Liver (tissue), 9 donors: ENCODE results near the gene SLC12A6. TPM values are rescaled to one million over a fixed set of nuclear protein-coding genes. Genes with fewer than 3 reads are reported as not detected.

Source experiments
- DNase-seq: peaks from one replicate; pipeline ENCODE4 v3.0.0-alpha.2; 2017; ENCODE audit warnings: low spot score
- H3K27ac ChIP-seq, 2 donors: one replicate each; pipeline ENCODE4 v1.7.0; 2013; ENCODE audit warnings: inconsistent platforms in 2 of 2, low read length in 2 of 2, control low read depth in 1 of 2, low read depth in 1 of 2, mild to moderate bottlenecking in 1 of 2
- H3K27me3 ChIP-seq, 4 donors: one replicate each; pipeline versions ENCODE4 v1.6.1 to v1.7.0; 2013; ENCODE audit warnings: low read length in 3 of 4, inconsistent platforms in 1 of 4, mild to moderate bottlenecking in 1 of 4, moderate library complexity in 1 of 4; ENCODE audit not compliant: control insufficient read depth in 4 of 4, insufficient read depth in 4 of 4
- H3K36me3 ChIP-seq, 4 donors: one replicate each; pipeline versions ENCODE4 v1.6.1 to v1.7.0; 2013; ENCODE audit warnings: low read length in 3 of 4, mild to moderate bottlenecking in 3 of 4, low read depth in 1 of 4, moderate library complexity in 1 of 4; ENCODE audit not compliant: control insufficient read depth in 4 of 4, insufficient read depth in 3 of 4
- H3K4me1 ChIP-seq, 4 donors: one replicate each; pipeline versions ENCODE4 v1.6.1 to v1.7.0; 2013; ENCODE audit warnings: low read length in 3 of 4, mild to moderate bottlenecking in 3 of 4, moderate library complexity in 1 of 4; ENCODE audit not compliant: control insufficient read depth in 4 of 4, insufficient read depth in 4 of 4
- H3K4me3 ChIP-seq, 3 donors: one replicate each; pipeline versions ENCODE4 v1.6.1 to v1.7.0; 2013; ENCODE audit warnings: low read length in 3 of 3, control low read depth in 1 of 3, low read depth in 1 of 3, mild to moderate bottlenecking in 1 of 3
- H3K9ac ChIP-seq, 2 donors: one replicate each; pipeline ENCODE4 v1.7.0; 2013; ENCODE audit warnings: low read length in 2 of 2, mild to moderate bottlenecking in 2 of 2, moderate library complexity in 2 of 2, control low read depth in 1 of 2, low read depth in 1 of 2
- H3K9me3 ChIP-seq, 4 donors: one replicate each; pipeline versions ENCODE4 v1.6.1 to v1.7.0; 2013; ENCODE audit warnings: low read length in 3 of 4; ENCODE audit not compliant: control insufficient read depth in 4 of 4
- ATF3 ChIP-seq: IDR thresholded peaks from 2 replicates; pipeline ENCODE4 v1.6.1; 2016; ENCODE audit warnings: antibody characterized with exemption
- CTCF ChIP-seq: fragments of 150-350 bp; IDR thresholded peaks from 2 replicates; pipeline ENCODE4 v1.5.1; 2017; ENCODE audit warnings: improper control_type of control experiment, low read depth, low read length; ENCODE audit not compliant: missing input control
- EGR1 ChIP-seq, 2 donors: IDR thresholded peaks; 2 replicates each; pipeline ENCODE4 v1.6.1; 2016 to 2018; ENCODE audit warnings: antibody characterized with exemption in 2 of 2, low read depth in 2 of 2
- FOXA1 ChIP-seq: IDR thresholded peaks from 2 replicates; pipeline ENCODE4 v1.6.1; 2016; ENCODE audit warnings: antibody characterized with exemption
- FOXA2 ChIP-seq: IDR thresholded peaks from 2 replicates; pipeline ENCODE4 v1.6.1; 2016; ENCODE audit warnings: antibody characterized with exemption
- GABPA ChIP-seq, 2 donors: IDR thresholded peaks in 1 of 2; conservative IDR thresholded peaks in 1 of 2; 2 replicates each; pipeline ENCODE4 v1.6.1; 2016; ENCODE audit warnings: antibody characterized with exemption in 2 of 2, mild to moderate bottlenecking in 1 of 2, moderate library complexity in 1 of 2
- HNF4A ChIP-seq, 2 donors: conservative IDR thresholded peaks; 2 replicates each; pipeline ENCODE4 v1.6.1; 2016; ENCODE audit warnings: antibody characterized with exemption in 2 of 2, mild to moderate bottlenecking in 2 of 2
- JUND ChIP-seq, 2 donors: IDR thresholded peaks; 2 replicates each; pipeline ENCODE4 v1.6.1; 2016; ENCODE audit warnings: antibody characterized with exemption in 2 of 2
- MAX ChIP-seq: IDR thresholded peaks from 2 replicates; pipeline ENCODE4 v1.6.1; 2016; ENCODE audit warnings: antibody characterized with exemption
- NR2F2 ChIP-seq: IDR thresholded peaks from 2 replicates; pipeline ENCODE4 v1.6.1; 2016; ENCODE audit warnings: antibody characterized with exemption
- RAD21 ChIP-seq, 2 donors: IDR thresholded peaks; 2 replicates each; pipeline ENCODE4 v1.6.1; 2016; ENCODE audit warnings: antibody characterized with exemption in 2 of 2, mild to moderate bottlenecking in 2 of 2
- REST ChIP-seq: IDR thresholded peaks from 2 replicates; pipeline ENCODE4 v1.6.1; 2016; ENCODE audit warnings: antibody characterized with exemption, mild to moderate bottlenecking
- RXRA ChIP-seq, 2 donors: IDR thresholded peaks; 2 replicates each; pipeline ENCODE4 v1.6.1; 2017 to 2018; ENCODE audit warnings: antibody characterized with exemption in 2 of 2, mild to moderate bottlenecking in 1 of 2
- SP1 ChIP-seq: IDR thresholded peaks from 2 replicates; pipeline ENCODE4 v1.6.1; 2018; ENCODE audit warnings: antibody characterized with exemption, mild to moderate bottlenecking
- TAF1 ChIP-seq: conservative IDR thresholded peaks from 2 replicates; pipeline ENCODE4 v1.6.1; 2016; ENCODE audit warnings: antibody characterized with exemption, mild to moderate bottlenecking
- YY1 ChIP-seq: IDR thresholded peaks from 2 replicates; pipeline ENCODE4 v1.6.1; 2016; ENCODE audit warnings: antibody characterized with exemption, mild to moderate bottlenecking
- ZBTB33 ChIP-seq: IDR thresholded peaks from 2 replicates; pipeline ENCODE4 v1.6.1; 2016; ENCODE audit warnings: antibody characterized with exemption
- WGBS: extraction: QIAGEN DNeasy Blood & Tissue Kit; methylation state at CpG from one replicate; pipeline ENCODE4 v1.1.7; 2013; 5-methylcytosine and 5-hydroxymethylcytosine counted together
- polyA plus RNA-seq, 2 donors: library from polyadenylated mRNA; stranded (reverse) in 1 of 2; unstranded in 1 of 2; fragments of 200-250 nt in 1 of 2; fragments of >200 nt in 1 of 2; fragmentation: Nextera tagmentation in 1 of 2; extraction: Ambion mirVana in 1 of 2; gene quantifications; one replicate each; pipeline versions ENCODE4 v1.2.1 to v1.2.3, GENCODE V29; 2013 to 2015
- total RNA-seq, 2 donors: library from RNA; depleted of rRNA; stranded (reverse); fragments of >200 nt; gene quantifications; one replicate each; pipeline ENCODE4 v1.2.3, GENCODE V29; 2014
- donor health status: healthy.
- donor health status: healthy.
- donor health status: healthy.
- donor health status: healthy.
- donor health status: healthy.

SLC12A6 gene
- total and polyA plus RNA-seq, 4 donors: 1.9 to 17.8 (median 7.1) TPM

- no peak for TF ChIP-seq CTCF
- no peak for TF ChIP-seq JUND (IDR thresholded peaks at IDR 0.05)
- TF ChIP-seq MAX: no peak
- no peak for TF ChIP-seq TAF1
- TF ChIP-seq FOXA1: no peak
Measured at GRCh38 chr15:34359416-34359815, 21.8 kb upstream of the SLC12A6 start (continued).

GRCh38 chr15:34358948-34359347 lies 21.4 kb upstream of the SLC12A6 start:
- no peak for DNase-seq
- Histone ChIP-seq H3K9me3 (no peaks in the 10 kb centered on the region), H3K27me3 (no peaks in the 10 kb centered on the region), H3K4me1 (no peaks in the 10 kb centered on the region), H3K9ac (no peak overlapping the region), H3K4me3 (no peak overlapping the region), H3K36me3 (peaks cover 0 to 2% (median 0%) of the 10 kb centered on the region in 4 donors), H3K27ac (no peak overlapping the region)
- TF ChIP-seq EGR1 (IDR thresholded peaks at IDR 0.05; ENCODE audit: low read depth in 2 of 2) (no peak), YY1 (no peak), RXRA (IDR thresholded peaks at IDR 0.05) (no peak), NR2F2 (no peak), MAX (no peak), SP1 (no peak), HNF4A (conservative IDR thresholded peaks at IDR 0.05) (no peak), ATF3 (no peak), ZBTB33 (no peak)
- WGBS: 98% methylated on average over 4 of the region's 4 CpGs

- H3K4me1 ChIP-seq: no peaks in the 10 kb centered on the region
- DNase-seq: no peak
- WGBS: 89% methylated on average over 3 of the region's 3 CpGs
- no peaks in the 10 kb centered on the region for H3K27me3 ChIP-seq
- no peak overlapping the region for H3K4me3 ChIP-seq
- H3K27ac ChIP-seq: no peak overlapping the region
- no peak for TF ChIP-seq NR2F2
- TF ChIP-seq JUND (IDR thresholded peaks at IDR 0.05): no peak
- no peak for TF ChIP-seq EGR1 (IDR thresholded peaks at IDR 0.05; ENCODE audit: low read depth in 2 of 2)
- no peak for TF ChIP-seq RAD21 (IDR thresholded peaks at IDR 0.05)
- TF ChIP-seq TAF1: no peak
- TF ChIP-seq SP1: no peak
- TF ChIP-seq ZBTB33: no peak
- TF ChIP-seq RXRA (IDR thresholded peaks at IDR 0.05): no peak
- no peak for TF ChIP-seq REST
- no peak for TF ChIP-seq MAX
- no peak for TF ChIP-seq FOXA2
- no peak for TF ChIP-seq HNF4A (conservative IDR thresholded peaks at IDR 0.05)
- no peak for TF ChIP-seq YY1
- TF ChIP-seq CTCF: no peak
- no peak for TF ChIP-seq GABPA (IDR thresholded peaks at IDR 0.05 in 1 of 2, conservative IDR thresholded peaks at IDR 0.05 in 1 of 2)
- peaks cover 0 to 2% (median 0%) of the 10 kb centered on the region in 4 donors for H3K36me3 ChIP-seq
- no peaks in the 10 kb centered on the region for H3K9me3 ChIP-seq
- no peak overlapping the region for H3K9ac ChIP-seq
Measured at GRCh38 chr15:34358367-34358766, 20.8 kb upstream of the SLC12A6 start.
